Activated CD8-positive, alpha-beta memory T cell treated with anti-CD3 and anti-CD28 coated beads, Interleukin-2, amount 50 U/mL, for 1 hour (primary cell): Measurements from ENCODE around the gene ETV1.

Experiments used
- DNase-seq: peaks from one replicate; pipeline ENCODE4 v3.0.0-alpha.2; 2020; ENCODE audit errors: extremely low read depth

The ETV1 gene

GRCh38 chr7:13989126-13989948, at the start of gene ETV1:
TSS of gene ETV1 (minus strand) at chr7:13989666. CDS start at chr7:13989052, 614 bp downstream.
- DNase-seq: no peak

GRCh38 chr7:14024406-14024805, 34.9 kb upstream of the ETV1 start:
- no peak for DNase-seq

DNA sequence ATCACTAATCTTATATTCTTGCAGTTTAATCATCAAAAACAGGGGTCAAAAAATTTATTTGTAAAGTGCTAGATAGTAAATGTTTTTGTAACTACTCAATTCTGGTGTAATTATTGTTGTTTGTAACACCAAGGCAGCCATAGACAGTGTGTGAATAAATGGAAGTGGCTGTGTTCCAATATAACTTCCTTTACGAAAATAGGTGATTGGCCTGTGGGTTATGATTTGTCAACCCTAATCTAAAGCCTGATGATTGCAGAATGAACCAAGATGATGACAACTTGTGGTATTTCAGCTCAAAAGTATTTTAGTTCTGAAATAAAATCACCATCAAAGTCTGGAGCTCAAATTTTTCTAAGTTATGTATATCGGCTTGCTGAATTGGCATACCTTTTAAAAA, 34.4 kb upstream of the ETV1 start:
- no peak for DNase-seq

- DNase-seq: no peak
These were observed 33.9 kb upstream of the ETV1 start for GRCh38 chr7:14023342-14023741.

GRCh38 chr7:14021069-14021468, 31.6 kb upstream of the ETV1 start:
- no peak for DNase-seq

DNA sequence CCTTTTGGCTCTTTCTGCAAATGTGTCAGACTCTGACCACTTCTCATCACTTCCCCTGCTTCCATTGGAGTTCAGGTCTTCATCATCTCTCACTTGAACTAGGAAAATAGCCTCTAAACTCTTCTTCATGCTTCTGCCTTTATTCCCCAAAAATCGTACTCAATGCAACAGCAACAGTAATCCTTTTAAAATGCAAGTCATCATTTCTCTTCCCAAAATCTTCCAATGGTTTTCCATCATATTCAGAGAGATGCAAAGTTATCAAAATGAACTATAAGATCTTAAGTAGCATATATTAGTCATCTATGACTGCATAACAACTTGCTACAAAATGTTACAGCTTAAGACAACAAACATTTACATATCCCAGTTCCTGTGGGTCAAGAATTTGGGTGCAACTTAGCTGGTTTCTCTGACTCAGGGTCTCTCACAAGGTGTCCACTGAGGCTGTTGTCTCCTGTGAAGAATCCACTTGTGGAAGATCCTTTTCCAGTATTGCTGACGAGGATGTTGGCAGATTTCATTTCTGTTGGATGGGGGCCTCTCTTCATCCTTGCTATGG, 31.0 kb upstream of the ETV1 start:
- no peak for DNase-seq

DNA sequence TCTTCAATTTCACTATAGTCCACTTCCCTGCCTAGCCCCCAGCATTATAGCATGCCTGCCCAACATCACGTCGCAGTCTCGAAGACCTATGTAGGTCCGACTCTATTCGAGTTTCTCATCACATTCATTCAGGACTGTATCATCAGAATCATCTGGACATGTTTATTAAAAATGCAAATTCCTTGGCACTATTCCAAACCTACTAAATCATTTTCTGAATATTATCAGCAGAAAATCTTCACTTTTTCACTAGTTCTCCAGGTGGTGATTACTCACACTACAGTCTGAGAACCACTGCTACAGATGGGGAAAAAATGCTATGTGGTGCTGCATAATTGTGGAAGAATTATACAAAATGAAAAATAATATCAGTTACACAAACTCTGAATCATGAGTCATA, 29.3 kb upstream of the ETV1 start:
- DNase-seq: no peak

DNA sequence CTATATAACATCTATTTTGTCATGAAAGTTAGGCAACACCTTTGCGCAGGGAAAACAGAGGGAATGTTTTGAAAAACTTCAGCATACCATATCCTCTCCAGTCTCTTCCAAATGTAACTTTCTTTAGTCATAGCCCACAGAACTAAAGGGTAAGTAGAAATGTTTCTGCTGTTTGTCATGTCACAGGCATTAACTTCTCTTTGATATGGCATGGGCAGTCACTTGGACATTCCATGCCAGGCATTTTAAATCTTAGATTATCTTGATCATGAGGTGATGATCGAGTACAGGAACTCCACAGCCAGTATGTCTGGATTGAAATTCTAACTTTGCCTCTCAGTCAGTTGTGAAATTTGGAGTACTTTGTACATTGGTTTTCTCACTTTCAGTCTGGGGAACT, 27.5 kb upstream of the ETV1 start:
- no peak for DNase-seq

- no peak for DNase-seq
These were observed 24.4 kb upstream of the ETV1 start for GRCh38 chr7:14013898-14014297.

DNA sequence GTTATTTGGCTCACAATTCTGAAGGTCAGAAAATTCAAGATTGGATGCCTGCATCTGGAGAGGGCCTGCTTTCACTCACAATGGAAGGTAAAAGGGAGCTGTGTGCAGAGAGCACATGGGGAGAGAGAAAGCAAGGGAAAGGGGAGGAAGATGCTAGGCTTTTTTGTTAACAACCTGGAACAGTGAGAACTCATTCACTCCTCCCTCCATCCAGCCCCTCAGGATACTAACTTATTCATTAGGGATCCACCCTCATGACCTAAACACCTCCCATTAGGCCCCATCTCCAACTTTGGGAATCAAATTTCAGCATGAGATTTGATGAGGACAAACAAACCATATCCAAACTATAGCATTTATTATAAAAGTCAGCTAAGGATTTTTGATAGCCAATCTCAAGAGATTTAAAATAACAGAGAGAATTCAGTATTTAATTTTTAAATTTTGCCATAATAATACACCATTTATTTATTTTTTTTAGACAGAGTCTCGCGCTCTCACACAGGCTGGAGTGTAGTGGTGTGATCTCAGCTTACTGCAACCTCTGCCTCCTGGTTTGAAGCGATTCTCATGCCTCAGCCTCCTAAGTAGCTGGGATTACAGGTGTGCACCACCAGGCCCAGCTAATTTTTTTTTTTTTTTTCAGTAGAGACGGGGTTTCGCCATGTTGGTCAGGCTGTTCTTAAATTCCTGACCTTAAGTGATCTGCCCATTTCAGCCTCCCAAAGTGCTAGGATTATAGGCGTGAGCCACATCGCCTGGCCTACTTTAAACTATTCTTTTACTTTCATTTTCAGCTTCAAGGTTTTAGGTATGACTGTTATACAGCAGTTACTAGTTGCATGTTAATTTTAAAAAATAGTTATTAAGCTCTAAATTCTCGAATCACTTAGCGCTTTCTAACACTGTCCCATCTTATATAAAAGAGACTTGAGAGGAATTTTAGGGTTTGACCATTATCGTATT, 20.3 kb upstream of the ETV1 start:
- DNase-seq: no peak

GRCh38 chr7:14001139-14001538, 11.7 kb upstream of the ETV1 start:
- DNase-seq: no peak

- no peak for DNase-seq
These were observed 10.8 kb upstream of the ETV1 start for GRCh38 chr7:14000247-14000646.

GRCh38 chr7:13998866-13999265, 9.4 kb upstream of the ETV1 start:
- DNase-seq: no peak

DNA sequence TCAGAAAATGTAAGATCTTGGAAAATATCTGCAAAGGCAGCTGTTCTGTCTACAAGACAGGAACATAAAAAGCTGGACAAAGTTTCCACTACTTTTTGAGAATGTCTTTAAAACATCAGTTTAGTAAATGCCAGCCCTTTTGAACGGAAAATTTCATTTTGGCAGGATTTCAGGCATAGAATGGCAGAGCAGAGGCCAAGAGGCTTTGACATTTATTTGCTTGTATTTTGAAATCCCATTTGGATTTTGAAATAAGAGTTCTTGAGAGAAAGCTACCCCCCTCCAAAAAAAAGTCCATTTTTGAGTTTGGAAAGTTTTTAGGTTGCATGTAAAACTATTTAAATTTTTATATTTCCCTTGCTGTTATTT, 3.1 kb upstream of the ETV1 start:
- no peak for DNase-seq

GRCh38 chr7:13991791-13992595, 2.5 kb upstream of the ETV1 start:
- no peak for DNase-seq

DNA sequence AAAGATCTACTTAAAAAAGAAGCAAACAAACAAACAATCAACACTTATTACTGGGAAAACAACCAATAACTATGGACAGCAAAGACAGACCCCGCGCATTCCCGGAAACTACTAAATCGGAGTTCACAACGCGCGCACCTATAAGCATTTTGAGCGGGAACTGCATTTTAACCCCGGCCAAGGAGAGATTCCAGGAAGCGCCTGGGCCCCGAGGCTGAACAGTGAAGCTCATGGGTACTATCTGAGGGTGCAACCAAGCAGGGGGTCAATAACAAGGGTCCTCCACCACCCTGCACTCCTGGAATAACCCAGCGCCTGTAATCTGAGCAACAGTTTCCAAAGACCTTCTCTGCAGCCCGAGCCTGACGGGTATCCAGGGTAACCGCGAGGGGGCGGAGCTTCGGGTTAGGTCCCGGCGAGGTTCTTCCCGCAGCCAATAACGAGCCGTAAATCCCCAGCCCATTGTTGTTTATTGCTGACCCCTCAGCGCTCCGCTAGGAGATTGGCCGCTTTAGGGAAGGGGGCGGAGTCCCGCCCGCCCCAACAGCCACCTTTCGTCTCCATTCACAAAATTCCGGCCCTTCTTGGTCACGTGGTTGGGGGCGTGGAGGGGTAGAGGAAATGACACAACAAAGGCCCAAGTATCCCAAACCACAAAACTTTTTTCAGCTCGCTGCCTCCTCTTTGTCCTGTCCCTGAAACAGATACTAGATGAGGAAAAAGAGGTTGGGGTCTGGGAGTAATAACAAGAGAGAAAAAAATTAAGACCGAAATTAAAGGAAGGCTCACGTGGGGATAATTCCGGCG, 1.7 kb upstream of the ETV1 start:
- no peak for DNase-seq

GRCh38 chr7:13990319-13990983, 985 bp upstream of the ETV1 start:
- no peak for DNase-seq

DNA sequence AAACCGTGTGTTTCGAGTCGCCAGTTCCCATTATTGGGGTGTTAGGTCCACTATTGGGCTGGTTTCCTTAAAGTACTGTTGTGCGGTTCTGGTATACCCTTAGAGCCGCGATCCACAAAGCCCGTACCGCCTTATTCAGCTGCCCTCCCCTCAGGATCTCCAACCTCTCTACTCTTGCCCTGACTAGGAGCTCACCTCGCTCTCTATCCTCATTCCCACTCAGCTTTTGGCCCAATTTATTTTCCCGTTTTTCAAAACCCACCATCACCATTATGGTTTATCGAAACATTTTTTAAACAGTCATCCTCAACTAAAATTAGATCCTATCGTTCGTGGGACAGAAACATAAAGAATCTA, 461 bp upstream of the ETV1 start:
- DNase-seq: no peak

- no peak for DNase-seq
These were observed 738 bp downstream of the ETV1 start for GRCh38 chr7:13988731-13989125.

DNA sequence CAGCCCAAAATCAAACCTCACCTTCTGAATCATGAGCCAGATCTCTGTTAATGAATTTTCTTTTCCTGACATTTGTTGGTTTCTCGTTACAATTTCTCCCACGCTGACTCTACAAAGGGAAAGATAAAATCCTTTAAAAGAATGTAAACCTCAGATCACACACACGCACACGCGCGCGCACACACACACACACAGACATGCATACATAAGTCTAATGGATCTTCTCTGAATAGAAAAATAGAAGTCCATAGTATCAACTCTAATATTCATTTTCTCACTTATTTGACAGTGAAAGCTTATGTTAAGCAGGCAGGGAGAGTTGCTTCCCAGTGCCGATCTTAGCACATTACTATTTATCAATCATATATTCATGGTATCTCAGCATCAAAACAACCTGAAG, 1.4 kb downstream of the ETV1 start:
- DNase-seq: no peak
